NB4 (cell line): ENCODE results near the gene NCBP2.

Experiments used
- DNase-seq: peaks from one replicate; pipeline ENCODE4 v3.0.0; 2010; ENCODE audit warnings: low read depth
- H3K4me3 ChIP-seq: one replicate; pipeline ENCODE4 v1.5.1; 2011; ENCODE audit warnings: mild to moderate bottlenecking, low read depth, low read length, moderate library complexity
- MAX ChIP-seq: IDR thresholded peaks from 2 replicates; pipeline ENCODE4 v1.6.1; 2011; ENCODE audit warnings: low read depth, low read length
- MYC ChIP-seq: IDR thresholded peaks from 2 replicates; pipeline ENCODE4 v1.6.1; 2011; ENCODE audit warnings: low read depth, low read length
- POLR2A ChIP-seq: IDR thresholded peaks from 2 replicates; pipeline ENCODE4 v1.6.1; 2011; ENCODE audit warnings: mild to moderate bottlenecking; ENCODE audit not compliant: insufficient read length; ENCODE audit errors: extremely low read depth
- TF ChIP-seq, protein P1 (sequence below): IDR thresholded peaks from one replicate; pipeline ENCODE4 v1.5.1; 2012; ENCODE audit warnings: low read depth, low read length

Gene NCBP2

GRCh38 chr3:196915375-196915774, 27.0 kb downstream of the NCBP2 start:
- DNase-seq: no peak
- TF ChIP-seq, protein P1, sequence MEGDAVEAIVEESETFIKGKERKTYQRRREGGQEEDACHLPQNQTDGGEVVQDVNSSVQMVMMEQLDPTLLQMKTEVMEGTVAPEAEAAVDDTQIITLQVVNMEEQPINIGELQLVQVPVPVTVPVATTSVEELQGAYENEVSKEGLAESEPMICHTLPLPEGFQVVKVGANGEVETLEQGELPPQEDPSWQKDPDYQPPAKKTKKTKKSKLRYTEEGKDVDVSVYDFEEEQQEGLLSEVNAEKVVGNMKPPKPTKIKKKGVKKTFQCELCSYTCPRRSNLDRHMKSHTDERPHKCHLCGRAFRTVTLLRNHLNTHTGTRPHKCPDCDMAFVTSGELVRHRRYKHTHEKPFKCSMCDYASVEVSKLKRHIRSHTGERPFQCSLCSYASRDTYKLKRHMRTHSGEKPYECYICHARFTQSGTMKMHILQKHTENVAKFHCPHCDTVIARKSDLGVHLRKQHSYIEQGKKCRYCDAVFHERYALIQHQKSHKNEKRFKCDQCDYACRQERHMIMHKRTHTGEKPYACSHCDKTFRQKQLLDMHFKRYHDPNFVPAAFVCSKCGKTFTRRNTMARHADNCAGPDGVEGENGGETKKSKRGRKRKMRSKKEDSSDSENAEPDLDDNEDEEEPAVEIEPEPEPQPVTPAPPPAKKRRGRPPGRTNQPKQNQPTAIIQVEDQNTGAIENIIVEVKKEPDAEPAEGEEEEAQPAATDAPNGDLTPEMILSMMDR: no peak
- TF ChIP-seq MYC (no peak), POLR2A (no peak), MAX (no peak)
- no peak overlapping the region for H3K4me3 ChIP-seq

DNA sequence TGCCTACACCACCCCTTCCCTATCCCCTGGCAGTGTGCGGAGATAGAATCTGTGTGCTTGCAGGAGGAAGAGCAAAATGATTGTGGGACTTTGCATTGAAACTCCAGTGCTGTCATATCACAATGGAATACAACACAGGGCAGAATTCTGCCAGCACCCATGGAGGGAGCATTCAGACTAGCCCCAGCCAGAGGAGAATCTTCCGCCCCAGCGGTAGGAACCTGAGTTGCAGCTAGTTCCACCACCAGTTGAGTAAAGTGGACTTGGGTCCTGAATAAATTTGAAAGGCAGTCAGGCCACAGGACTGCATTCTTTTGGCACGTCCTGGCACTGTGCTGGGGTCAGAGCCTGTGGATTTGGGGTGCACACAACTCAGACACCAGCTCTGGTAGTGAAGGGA, 27.5 kb downstream of the NCBP2 start:
- no peak overlapping the region for H3K4me3 ChIP-seq
- no peak for TF ChIP-seq MYC
- TF ChIP-seq MAX: no peak
- TF ChIP-seq, protein P1: no peak
- no peak for TF ChIP-seq POLR2A
- no peak for DNase-seq

- DNase-seq: no peak
- TF ChIP-seq MAX (no peak), POLR2A (no peak), MYC (no peak)
- TF ChIP-seq, protein P1: no peak
Observed at GRCh38 chr3:196903740-196904139, 38.6 kb downstream of the NCBP2 start.

GRCh38 chr3:196902296-196902695, 40.0 kb downstream of the NCBP2 start:
- TF ChIP-seq POLR2A: no peak
- TF ChIP-seq, protein P1: no peak
- TF ChIP-seq MYC: no peak
- no peak for DNase-seq
- no peak overlapping the region for H3K4me3 ChIP-seq

More at GRCh38 chr3:196903740-196904139, 38.6 kb downstream of the NCBP2 start:
- no peak overlapping the region for H3K4me3 ChIP-seq

- H3K4me3 ChIP-seq: no peak overlapping the region
- DNase-seq: no peak
- TF ChIP-seq MAX: no peak
- no peak for TF ChIP-seq POLR2A
- no peak for TF ChIP-seq MYC
- TF ChIP-seq, protein P1: no peak
Observed at GRCh38 chr3:196901768-196902167, 40.6 kb downstream of the NCBP2 start.

GRCh38 chr3:196896229-196896628, 46.1 kb downstream of the NCBP2 start:
- no peak for DNase-seq
- H3K4me3 ChIP-seq: no peak overlapping the region
- TF ChIP-seq, protein P1: no peak
- TF ChIP-seq POLR2A: no peak
- no peak for TF ChIP-seq MAX
- no peak for TF ChIP-seq MYC
